Spleen (tissue), 7 donors: ENCODE results near the gene MFAP3L.

ENCODE experiments used
- CTCF ChIP-seq, 11 experiments: fragments of 200-600 bp in 7 of 11; fragments of 450-650 bp in 4 of 11; sonication (generic) in 4 of 11; IDR thresholded peaks in 8 of 11; conservative IDR thresholded peaks in 3 of 11; 1 replicate in 7 of 11; 2 replicates in 4 of 11; pipeline versions ENCODE4 v1.4.0 to v1.8.0; 2016 to 2021; ENCODE audit warnings: antibody characterized with exemption in 11 of 11, inconsistent platforms in 4 of 11, mild to moderate bottlenecking in 1 of 11
- POLR2A ChIP-seq, 3 donors: fragments of 450-650 bp; IDR thresholded peaks; one replicate each; pipeline ENCODE4 v1.5.1; 2017; ENCODE audit warnings: antibody characterized with exemption in 3 of 3, mild to moderate bottlenecking in 1 of 3
- POLR2AphosphoS5 ChIP-seq, 3 donors: sonication (generic); formaldehyde crosslinking; IDR thresholded peaks; one replicate each; pipeline ENCODE4 v1.5.1; 2017; ENCODE audit warnings: antibody characterized with exemption in 3 of 3
- donor health status: DM: no; HTN: no; CAD: no; lungs with moderate emphysema.
- donor health status: DM: no; HTN: no; CAD: no.
- donor health status: DM: no; HTN: no; CAD: no.

GRCh38 chr4:170058826-170059225 is 32.6 kb upstream of the MFAP3L start:
- TF ChIP-seq POLR2A (IDR thresholded peaks at IDR 0.05) (no peak), CTCF (IDR thresholded peaks at IDR 0.05 in 8 of 11, conservative IDR thresholded peaks at IDR 0.05 in 3 of 11) (no peak), POLR2AphosphoS5 (IDR thresholded peaks at IDR 0.05) (no peak)
